Trophoblast cell (in vitro differentiated cells and primary cell): ENCODE results near the gene CCDC184.
A peak's percentile ranks its signal among the peaks of the same experiment; 100 is the strongest.
"Not testable (repeated sequence)": the region's sequence is repeated elsewhere in the genome, so short reads cannot be mapped to it uniquely, and the experiment has no call there.

ENCODE experiments used
- DNase-seq, 2 donors: peaks; one replicate each; pipeline ENCODE4 v3.0.0-alpha.2; 2016
- H2AFZ ChIP-seq: 2 replicates; pipeline ENCODE4 v1.6.1; 2013; ENCODE audit warnings: low read length, moderate library complexity, mild to moderate bottlenecking; ENCODE audit not compliant: insufficient read depth, poor library complexity
- H2AK5ac ChIP-seq: 2 replicates; pipeline ENCODE4 v1.6.1; 2013; ENCODE audit warnings: mild to moderate bottlenecking, low read length
- H2BK120ac ChIP-seq: 2 replicates; pipeline ENCODE4 v1.6.1; 2013; ENCODE audit warnings: low read length, mild to moderate bottlenecking, moderate library complexity; ENCODE audit not compliant: insufficient read depth, poor library complexity
- H2BK12ac ChIP-seq: 2 replicates; pipeline ENCODE4 v1.6.1; 2013; ENCODE audit warnings: mild to moderate bottlenecking, low read length, moderate library complexity
- H2BK5ac ChIP-seq: 2 replicates; pipeline ENCODE4 v1.6.1; 2013; ENCODE audit warnings: low read length, low read depth, moderate library complexity, mild to moderate bottlenecking; ENCODE audit not compliant: poor library complexity
- H3K14ac ChIP-seq: 2 replicates; pipeline ENCODE4 v1.6.1; 2013; ENCODE audit warnings: mild to moderate bottlenecking, low read length
- H3K18ac ChIP-seq: 2 replicates; pipeline ENCODE4 v1.6.1; 2013; ENCODE audit warnings: mild to moderate bottlenecking, low read length
- H3K23ac ChIP-seq: 2 replicates; pipeline ENCODE4 v1.6.1; 2013; ENCODE audit warnings: low read length
- H3K27ac ChIP-seq: 2 replicates; pipeline ENCODE4 v1.5.1; 2013; ENCODE audit warnings: low read depth, mild to moderate bottlenecking, inconsistent platforms, low read length, moderate library complexity
- H3K27me3 ChIP-seq: 2 replicates; pipeline ENCODE4 v1.6.1; 2013; ENCODE audit warnings: inconsistent platforms, mild to moderate bottlenecking, low read length, moderate library complexity; ENCODE audit not compliant: insufficient read depth
- H3K36me3 ChIP-seq, 2 experiments: 1 replicate in 1 of 2; 2 replicates in 1 of 2; pipeline ENCODE4 v1.6.1; 2013; ENCODE audit warnings: low read length in 2 of 2, mild to moderate bottlenecking in 2 of 2, moderate library complexity in 1 of 2; ENCODE audit not compliant: insufficient read depth in 2 of 2, control insufficient read depth in 1 of 2
- H3K4ac ChIP-seq: 2 replicates; pipeline ENCODE4 v1.6.1; 2013; ENCODE audit warnings: low read depth, mild to moderate bottlenecking, low read length, moderate library complexity
- H3K4me1 ChIP-seq, 2 experiments: 1 replicate in 1 of 2; 2 replicates in 1 of 2; pipeline ENCODE4 v1.6.1; 2013; ENCODE audit warnings: low read length in 2 of 2, mild to moderate bottlenecking in 2 of 2, moderate library complexity in 1 of 2; ENCODE audit not compliant: insufficient read depth in 2 of 2, control insufficient read depth in 1 of 2
- H3K4me2 ChIP-seq: 2 replicates; pipeline ENCODE4 v1.6.1; 2013; ENCODE audit warnings: inconsistent platforms, mild to moderate bottlenecking, low read length, moderate library complexity
- H3K4me3 ChIP-seq: 2 replicates; pipeline ENCODE4 v1.5.1; 2013; ENCODE audit warnings: mild to moderate bottlenecking, low read depth, low read length, inconsistent platforms
- H3K79me1 ChIP-seq: one replicate; pipeline ENCODE4 v1.6.1; 2013; ENCODE audit warnings: low read length
- H3K79me2 ChIP-seq: 2 replicates; pipeline ENCODE4 v1.6.1; 2013; ENCODE audit warnings: low read length, mild to moderate bottlenecking; ENCODE audit not compliant: control insufficient read depth, insufficient read depth, poor library complexity
- H3K9ac ChIP-seq: 2 replicates; pipeline ENCODE4 v1.6.1; 2013; ENCODE audit warnings: mild to moderate bottlenecking, low read length
- H3K9me3 ChIP-seq: 2 replicates; pipeline ENCODE4 v1.6.1; 2013; ENCODE audit warnings: low read depth, mild to moderate bottlenecking, control low read depth, inconsistent platforms, low read length; ENCODE audit not compliant: insufficient read depth
- H4K12ac ChIP-seq: 2 replicates; pipeline ENCODE4 v1.6.1; 2013; ENCODE audit warnings: low read depth, mild to moderate bottlenecking, low read length, moderate library complexity
- H4K8ac ChIP-seq: 2 replicates; pipeline ENCODE4 v1.6.1; 2013; ENCODE audit warnings: low read depth, mild to moderate bottlenecking, low read length, moderate library complexity
- H4K91ac ChIP-seq: one replicate; pipeline ENCODE4 v1.6.1; 2013; ENCODE audit warnings: low read depth, mild to moderate bottlenecking, low read length, moderate library complexity
- WGBS: extraction: QIAGEN DNeasy Blood & Tissue Kit; methylation state at CpG from one replicate; pipeline ENCODE4 v1.1.7; 2013; ENCODE audit warnings: missing lambda C conversion rate; ENCODE audit not compliant: insufficient read length, insufficient coverage; ENCODE audit errors: extremely low coverage; 5-methylcytosine and 5-hydroxymethylcytosine counted together

The CCDC184 gene

GRCh38 chr12:48220701-48221100 is 37.3 kb downstream of the CCDC184 start:
- Histone ChIP-seq H2BK5ac (no peak overlapping the region), H3K27ac (no peak overlapping the region), H3K18ac (no peak overlapping the region), H2BK12ac (no peak overlapping the region), H3K4ac (no peak overlapping the region), H3K4me1 (no peaks in the 10 kb centered on the region), H3K4me3 (no peak overlapping the region), H3K36me3 (no peaks in the 10 kb centered on the region), H4K12ac (no peak overlapping the region), H4K91ac (no peak overlapping the region), H2AFZ (no peak overlapping the region), H3K4me2 (no peak overlapping the region), H3K23ac (no peak overlapping the region), H3K9ac (no peak overlapping the region), H2BK120ac (no peak overlapping the region), H2AK5ac (no peak overlapping the region), H3K27me3 (no peaks in the 10 kb centered on the region), H3K79me2 (no peaks in the 10 kb centered on the region), H3K14ac (no peak overlapping the region), H3K9me3 (no peaks in the 10 kb centered on the region), H4K8ac (no peak overlapping the region), H3K79me1 (no peaks in the 10 kb centered on the region)
- peak in 1 of 2 donors; percentile 94 for DNase-seq
- no CpG with 5 or more reads among the region's 1 CpG for WGBS

- Histone ChIP-seq H4K8ac (no peak overlapping the region), H3K23ac (no peak overlapping the region), H3K4me3 (no peak overlapping the region), H3K79me2 (no peaks in the 10 kb centered on the region), H2BK12ac (no peak overlapping the region), H4K91ac (no peak overlapping the region), H3K9ac (no peak overlapping the region), H3K27ac (no peak overlapping the region), H3K18ac (no peak overlapping the region), H3K4me1 (no peaks in the 10 kb centered on the region), H2BK120ac (no peak overlapping the region), H3K4ac (no peak overlapping the region), H3K4me2 (no peak overlapping the region), H3K36me3 (no peaks in the 10 kb centered on the region), H2BK5ac (no peak overlapping the region), H3K14ac (no peak overlapping the region), H4K12ac (no peak overlapping the region), H2AK5ac (no peak overlapping the region), H3K27me3 (no peaks in the 10 kb centered on the region), H3K9me3 (no peaks in the 10 kb centered on the region), H2AFZ (no peak overlapping the region), H3K79me1 (no peaks in the 10 kb centered on the region)
- no CpG with 5 or more reads among the region's 2 CpGs for WGBS
- DNase-seq: no peak
Measured at GRCh38 chr12:48221645-48222044, 38.2 kb downstream of the CCDC184 start.

GRCh38 chr12:48224533-48224932 is 41.1 kb downstream of the CCDC184 start:
- H3K36me3 ChIP-seq, H3K4me2 ChIP-seq, H3K14ac ChIP-seq, H3K4ac ChIP-seq, H3K18ac ChIP-seq, H3K4me3 ChIP-seq, H2BK12ac ChIP-seq, H3K4me1 ChIP-seq, H3K23ac ChIP-seq, DNase-seq, H3K9ac ChIP-seq, H4K12ac ChIP-seq, H3K79me1 ChIP-seq, H4K91ac ChIP-seq, H3K27me3 ChIP-seq, H4K8ac ChIP-seq, H3K79me2 ChIP-seq, H2AFZ ChIP-seq, H2BK5ac ChIP-seq, H3K9me3 ChIP-seq, H2BK120ac ChIP-seq, H2AK5ac ChIP-seq, H3K27ac ChIP-seq: not testable (repeated sequence)
- no CpG with 5 or more reads among the region's 3 CpGs for WGBS

GRCh38 chr12:48231169-48231958 is 47.9 kb downstream of the CCDC184 start:
- H2AK5ac ChIP-seq, H2BK5ac ChIP-seq, H3K79me1 ChIP-seq, H3K9ac ChIP-seq, H3K9me3 ChIP-seq, H3K4me2 ChIP-seq, H2BK12ac ChIP-seq, H4K12ac ChIP-seq, H2BK120ac ChIP-seq, H3K79me2 ChIP-seq, H3K27ac ChIP-seq, H3K23ac ChIP-seq, H3K18ac ChIP-seq, H3K4ac ChIP-seq, H3K4me3 ChIP-seq, H3K4me1 ChIP-seq, H3K14ac ChIP-seq, H2AFZ ChIP-seq, H3K27me3 ChIP-seq, DNase-seq, H4K91ac ChIP-seq, H3K36me3 ChIP-seq, H4K8ac ChIP-seq: not testable (repeated sequence)
- WGBS: no CpG with 5 or more reads among the region's 2 CpGs
